ENCODE data around the gene IFT122.

Gene IFT122

DNA sequence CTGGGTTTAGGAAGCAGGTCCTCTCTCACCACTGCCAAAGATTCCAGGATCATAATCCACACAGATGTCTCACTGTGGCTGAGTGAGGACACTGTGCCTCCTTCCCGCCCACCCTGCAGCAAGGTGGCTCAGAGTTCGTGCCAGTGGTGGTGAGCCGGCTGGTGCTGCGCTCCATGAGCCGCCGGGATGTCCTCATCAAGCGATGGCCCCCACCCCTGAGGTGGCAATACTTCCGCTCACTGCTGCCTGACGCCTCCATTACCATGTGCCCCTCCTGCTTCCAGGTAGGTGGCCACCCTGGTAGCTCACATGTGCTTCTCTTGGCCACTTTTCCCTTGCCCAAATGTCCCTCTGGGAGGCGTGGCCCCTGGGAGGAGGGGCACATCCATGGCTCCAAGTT is 79.4 kb downstream of the IFT122 start:
- no peak for DNase-seq (ENCODE audit: low read depth)

- no peak for DNase-seq (ENCODE audit: low read depth)
Measured at GRCh38 chr3:129519896-129520715, 80.1 kb downstream of the IFT122 start.

DNA sequence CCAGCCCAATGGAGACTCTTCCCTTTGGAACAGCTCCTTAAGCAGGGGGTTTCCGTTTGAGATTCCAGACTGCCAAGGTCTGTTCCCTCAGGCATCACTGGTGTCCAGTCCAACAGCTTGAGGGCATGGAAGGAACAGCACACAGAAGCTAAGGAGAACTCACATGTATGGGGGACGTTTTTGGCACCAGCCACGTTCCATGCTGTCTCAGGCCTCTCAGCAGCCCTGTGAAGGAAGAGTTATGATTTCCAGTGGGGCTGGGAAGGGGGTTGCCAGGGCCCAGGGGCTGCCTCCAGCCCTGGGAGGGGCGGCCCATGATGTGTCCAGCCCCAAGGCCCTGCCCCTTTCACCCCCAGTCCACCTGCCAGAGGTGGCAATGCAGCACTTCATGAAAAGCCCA is 80.9 kb downstream of the IFT122 start:
- DNase-seq (ENCODE audit: low read depth): no peak

- DNase-seq (ENCODE audit: low read depth): no peak
Measured at GRCh38 chr3:129521611-129522010, 81.6 kb downstream of the IFT122 start.

- DNase-seq (ENCODE audit: low read depth): no peak
Measured at GRCh38 chr3:129522953-129523352, 82.9 kb downstream of the IFT122 start.

DNA sequence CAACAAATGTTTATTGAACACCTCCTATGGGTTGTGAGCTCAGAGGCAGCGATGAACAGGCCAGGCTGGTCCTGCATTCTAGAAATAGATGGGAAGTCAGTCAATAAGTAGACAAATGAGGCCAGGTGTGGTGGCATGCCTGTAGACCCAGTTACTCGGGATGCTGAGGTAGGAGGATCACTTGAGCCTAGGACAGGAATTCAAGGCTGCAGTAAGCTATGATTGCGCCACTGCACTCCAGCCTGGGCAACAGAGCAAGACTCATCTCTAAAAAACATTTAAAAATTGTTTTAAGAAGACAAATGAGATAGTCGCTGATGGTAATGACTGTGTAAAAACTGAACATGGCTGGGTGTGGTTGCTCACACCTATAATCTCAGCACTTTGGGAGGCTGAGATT is 84.1 kb downstream of the IFT122 start:
- no peak for DNase-seq (ENCODE audit: low read depth)

- no peak for DNase-seq (ENCODE audit: low read depth)
Measured at GRCh38 chr3:129525341-129525968, 85.4 kb downstream of the IFT122 start.

GRCh38 chr3:129526121-129526900 is 86.3 kb downstream of the IFT122 start:
- DNase-seq (ENCODE audit: low read depth): no peak

- no peak for DNase-seq (ENCODE audit: low read depth)
Measured at GRCh38 chr3:129527262-129527661, 87.2 kb downstream of the IFT122 start.

DNA sequence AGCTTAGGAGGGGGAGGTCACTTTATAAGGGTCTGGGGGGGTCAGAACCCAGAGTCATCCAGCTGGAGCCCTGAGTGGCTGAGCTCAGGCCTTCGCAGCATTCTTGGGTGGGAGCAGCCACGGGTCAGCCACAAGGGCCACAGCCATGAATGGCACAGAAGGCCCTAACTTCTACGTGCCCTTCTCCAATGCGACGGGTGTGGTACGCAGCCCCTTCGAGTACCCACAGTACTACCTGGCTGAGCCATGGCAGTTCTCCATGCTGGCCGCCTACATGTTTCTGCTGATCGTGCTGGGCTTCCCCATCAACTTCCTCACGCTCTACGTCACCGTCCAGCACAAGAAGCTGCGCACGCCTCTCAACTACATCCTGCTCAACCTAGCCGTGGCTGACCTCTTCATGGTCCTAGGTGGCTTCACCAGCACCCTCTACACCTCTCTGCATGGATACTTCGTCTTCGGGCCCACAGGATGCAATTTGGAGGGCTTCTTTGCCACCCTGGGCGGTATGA is 88.6 kb downstream of the IFT122 start, which contains the start of gene RHO:
Gene RHO, plus strand, starts transcription at position 51 of the 512 bp plus-strand sequence. Its CDS starts 95 bp downstream, at position 146.
- DNase-seq (ENCODE audit: low read depth): no peak

DNA sequence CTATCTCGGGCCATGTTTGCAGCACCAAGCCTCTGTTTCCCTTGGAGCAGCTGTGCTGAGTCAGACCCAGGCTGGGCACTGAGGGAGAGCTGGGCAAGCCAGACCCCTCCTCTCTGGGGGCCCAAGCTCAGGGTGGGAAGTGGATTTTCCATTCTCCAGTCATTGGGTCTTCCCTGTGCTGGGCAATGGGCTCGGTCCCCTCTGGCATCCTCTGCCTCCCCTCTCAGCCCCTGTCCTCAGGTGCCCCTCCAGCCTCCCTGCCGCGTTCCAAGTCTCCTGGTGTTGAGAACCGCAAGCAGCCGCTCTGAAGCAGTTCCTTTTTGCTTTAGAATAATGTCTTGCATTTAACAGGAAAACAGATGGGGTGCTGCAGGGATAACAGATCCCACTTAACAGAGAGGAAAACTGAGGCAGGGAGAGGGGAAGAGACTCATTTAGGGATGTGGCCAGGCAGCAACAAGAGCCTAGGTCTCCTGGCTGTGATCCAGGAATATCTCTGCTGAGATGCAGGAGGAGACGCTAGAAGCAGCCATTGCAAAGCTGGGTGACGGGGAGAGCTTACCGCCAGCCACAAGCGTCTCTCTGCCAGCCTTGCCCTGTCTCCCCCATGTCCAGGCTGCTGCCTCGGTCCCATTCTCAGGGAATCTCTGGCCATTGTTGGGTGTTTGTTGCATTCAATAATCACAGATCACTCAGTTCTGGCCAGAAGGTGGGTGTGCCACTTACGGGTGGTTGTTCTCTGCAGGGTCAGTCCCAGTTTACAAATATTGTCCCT is 89.6 kb downstream of the IFT122 start:
- no peak for DNase-seq (ENCODE audit: low read depth)

DNA sequence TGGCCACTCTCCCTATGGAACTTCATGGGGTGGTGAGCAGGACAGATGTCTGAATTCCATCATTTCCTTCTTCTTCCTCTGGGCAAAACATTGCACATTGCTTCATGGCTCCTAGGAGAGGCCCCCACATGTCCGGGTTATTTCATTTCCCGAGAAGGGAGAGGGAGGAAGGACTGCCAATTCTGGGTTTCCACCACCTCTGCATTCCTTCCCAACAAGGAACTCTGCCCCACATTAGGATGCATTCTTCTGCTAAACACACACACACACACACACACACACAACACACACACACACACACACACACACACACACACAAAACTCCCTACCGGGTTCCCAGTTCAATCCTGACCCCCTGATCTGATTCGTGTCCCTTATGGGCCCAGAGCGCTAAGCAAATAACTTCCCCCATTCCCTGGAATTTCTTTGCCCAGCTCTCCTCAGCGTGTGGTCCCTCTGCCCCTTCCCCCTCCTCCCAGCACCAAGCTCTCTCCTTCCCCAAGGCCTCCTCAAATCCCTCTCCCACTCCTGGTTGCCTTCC is 90.3 kb downstream of the IFT122 start:
- no peak for DNase-seq (ENCODE audit: low read depth)

DNA sequence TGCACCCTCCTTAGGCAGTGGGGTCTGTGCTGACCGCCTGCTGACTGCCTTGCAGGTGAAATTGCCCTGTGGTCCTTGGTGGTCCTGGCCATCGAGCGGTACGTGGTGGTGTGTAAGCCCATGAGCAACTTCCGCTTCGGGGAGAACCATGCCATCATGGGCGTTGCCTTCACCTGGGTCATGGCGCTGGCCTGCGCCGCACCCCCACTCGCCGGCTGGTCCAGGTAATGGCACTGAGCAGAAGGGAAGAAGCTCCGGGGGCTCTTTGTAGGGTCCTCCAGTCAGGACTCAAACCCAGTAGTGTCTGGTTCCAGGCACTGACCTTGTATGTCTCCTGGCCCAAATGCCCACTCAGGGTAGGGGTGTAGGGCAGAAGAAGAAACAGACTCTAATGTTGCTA is 90.8 kb downstream of the IFT122 start:
- DNase-seq (ENCODE audit: low read depth): no peak

DNA sequence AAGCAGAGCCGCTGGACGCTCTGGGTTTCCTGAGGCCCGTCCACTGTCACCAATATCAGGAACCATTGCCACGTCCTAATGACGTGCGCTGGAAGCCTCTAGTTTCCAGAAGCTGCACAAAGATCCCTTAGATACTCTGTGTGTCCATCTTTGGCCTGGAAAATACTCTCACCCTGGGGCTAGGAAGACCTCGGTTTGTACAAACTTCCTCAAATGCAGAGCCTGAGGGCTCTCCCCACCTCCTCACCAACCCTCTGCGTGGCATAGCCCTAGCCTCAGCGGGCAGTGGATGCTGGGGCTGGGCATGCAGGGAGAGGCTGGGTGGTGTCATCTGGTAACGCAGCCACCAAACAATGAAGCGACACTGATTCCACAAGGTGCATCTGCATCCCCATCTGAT is 91.7 kb downstream of the IFT122 start:
- no peak for DNase-seq (ENCODE audit: low read depth)

DNA sequence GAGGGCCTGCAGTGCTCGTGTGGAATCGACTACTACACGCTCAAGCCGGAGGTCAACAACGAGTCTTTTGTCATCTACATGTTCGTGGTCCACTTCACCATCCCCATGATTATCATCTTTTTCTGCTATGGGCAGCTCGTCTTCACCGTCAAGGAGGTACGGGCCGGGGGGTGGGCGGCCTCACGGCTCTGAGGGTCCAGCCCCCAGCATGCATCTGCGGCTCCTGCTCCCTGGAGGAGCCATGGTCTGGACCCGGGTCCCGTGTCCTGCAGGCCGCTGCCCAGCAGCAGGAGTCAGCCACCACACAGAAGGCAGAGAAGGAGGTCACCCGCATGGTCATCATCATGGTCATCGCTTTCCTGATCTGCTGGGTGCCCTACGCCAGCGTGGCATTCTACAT is 92.2 kb downstream of the IFT122 start:
- no peak for DNase-seq (ENCODE audit: low read depth)

DNA sequence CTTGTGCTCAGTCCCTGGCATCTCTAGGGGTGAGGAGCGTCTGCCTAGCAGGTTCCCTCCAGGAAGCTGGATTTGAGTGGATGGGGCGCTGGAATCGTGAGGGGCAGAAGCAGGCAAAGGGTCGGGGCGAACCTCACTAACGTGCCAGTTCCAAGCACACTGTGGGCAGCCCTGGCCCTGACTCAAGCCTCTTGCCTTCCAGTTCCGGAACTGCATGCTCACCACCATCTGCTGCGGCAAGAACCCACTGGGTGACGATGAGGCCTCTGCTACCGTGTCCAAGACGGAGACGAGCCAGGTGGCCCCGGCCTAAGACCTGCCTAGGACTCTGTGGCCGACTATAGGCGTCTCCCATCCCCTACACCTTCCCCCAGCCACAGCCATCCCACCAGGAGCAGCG is 93.4 kb downstream of the IFT122 start:
- DNase-seq (ENCODE audit: low read depth): no peak

DNA sequence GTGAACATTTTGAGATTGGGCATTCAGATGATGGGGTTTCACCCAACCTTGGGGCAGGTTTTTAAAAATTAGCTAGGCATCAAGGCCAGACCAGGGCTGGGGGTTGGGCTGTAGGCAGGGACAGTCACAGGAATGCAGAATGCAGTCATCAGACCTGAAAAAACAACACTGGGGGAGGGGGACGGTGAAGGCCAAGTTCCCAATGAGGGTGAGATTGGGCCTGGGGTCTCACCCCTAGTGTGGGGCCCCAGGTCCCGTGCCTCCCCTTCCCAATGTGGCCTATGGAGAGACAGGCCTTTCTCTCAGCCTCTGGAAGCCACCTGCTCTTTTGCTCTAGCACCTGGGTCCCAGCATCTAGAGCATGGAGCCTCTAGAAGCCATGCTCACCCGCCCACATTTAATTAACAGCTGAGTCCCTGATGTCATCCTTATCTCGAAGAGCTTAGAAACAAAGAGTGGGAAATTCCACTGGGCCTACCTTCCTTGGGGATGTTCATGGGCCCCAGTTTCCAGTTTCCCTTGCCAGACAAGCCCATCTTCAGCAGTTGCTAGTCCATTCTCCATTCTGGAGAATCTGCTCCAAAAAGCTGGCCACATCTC is 94.5 kb downstream of the IFT122 start:
- DNase-seq (ENCODE audit: low read depth): no peak

GRCh38 chr3:129535075-129535474 is 95.1 kb downstream of the IFT122 start:
- DNase-seq (ENCODE audit: low read depth): no peak

- no peak for DNase-seq (ENCODE audit: low read depth)
Measured at GRCh38 chr3:129536374-129536667, 96.3 kb downstream of the IFT122 start.

DNA sequence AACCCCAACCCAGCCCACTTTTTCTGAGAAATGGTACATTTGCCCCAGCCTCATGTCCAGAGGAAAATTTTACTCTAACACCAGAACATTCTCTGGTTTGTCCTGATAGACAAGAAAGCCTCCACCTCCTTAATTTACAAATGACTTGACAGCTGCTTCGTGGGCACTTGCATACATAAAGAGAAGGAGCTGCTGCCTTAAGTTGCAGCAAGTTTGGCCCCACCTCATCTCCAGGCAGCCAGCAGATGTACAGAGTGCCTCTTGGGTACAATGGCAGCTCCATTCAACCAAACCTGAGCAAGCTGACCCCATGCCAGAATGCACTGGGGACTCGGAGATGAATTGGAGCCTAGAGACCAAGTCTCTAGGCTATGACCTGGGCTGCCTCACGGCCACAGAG is 96.8 kb downstream of the IFT122 start:
- DNase-seq (ENCODE audit: low read depth): no peak

- DNase-seq (ENCODE audit: low read depth): no peak
Measured at GRCh38 chr3:129539206-129539605, 99.2 kb downstream of the IFT122 start.

All from stimulated activated CD8-positive, alpha-beta memory T cell treated with anti-CD3 and anti-CD28 coated beads, Interleukin-12 subunit alpha, Interleukin-12 subunit beta, amount 100 ng/mL, for 4 hours (primary cell).